Neuronal stem cell (in vitro differentiated cells): ENCODE results near the gene FBH1.

ENCODE experiments used
- DNase-seq: peaks from one replicate; pipeline ENCODE4 v3.0.0-alpha.2; 2013; ENCODE audit warnings: low spot score
- H2AFZ ChIP-seq: one replicate; pipeline ENCODE4 v1.6.1; 2013; ENCODE audit warnings: mild to moderate bottlenecking, low read length, inconsistent platforms
- H2AK5ac ChIP-seq: 2 replicates; pipeline ENCODE4 v1.6.1; 2013; ENCODE audit warnings: low read depth, mild to moderate bottlenecking, inconsistent platforms, low read length, moderate library complexity, mixed read lengths
- H2BK120ac ChIP-seq: 2 replicates; pipeline ENCODE4 v1.6.1; 2013; ENCODE audit warnings: low read depth, mild to moderate bottlenecking, inconsistent platforms, low read length, moderate library complexity, mixed read lengths
- H2BK12ac ChIP-seq: one replicate; pipeline ENCODE4 v1.6.1; 2013; ENCODE audit warnings: low read length, inconsistent platforms
- H2BK15ac ChIP-seq: 2 replicates; pipeline ENCODE4 v1.6.1; 2013; ENCODE audit warnings: mild to moderate bottlenecking, low read length, inconsistent platforms, mixed read lengths
- H2BK5ac ChIP-seq: one replicate; pipeline ENCODE4 v1.6.1; 2013; ENCODE audit warnings: inconsistent platforms, mild to moderate bottlenecking, low read length, moderate library complexity
- H3K14ac ChIP-seq: one replicate; pipeline ENCODE4 v1.6.1; 2013; ENCODE audit warnings: low read length, inconsistent platforms
- H3K18ac ChIP-seq: 2 replicates; pipeline ENCODE4 v1.6.1; 2013; ENCODE audit warnings: low read length, inconsistent platforms
- H3K23ac ChIP-seq: 2 replicates; pipeline ENCODE4 v1.6.1; 2013; ENCODE audit warnings: low read depth, mild to moderate bottlenecking, mixed read lengths, low read length, inconsistent platforms; ENCODE audit not compliant: poor library complexity
- H3K27ac ChIP-seq: replicated peaks from 3 replicates; pipeline ENCODE4 v1.5.1; 2013; ENCODE audit warnings: low read length, inconsistent platforms
- H3K27me3 ChIP-seq, 3 experiments: 2 replicates each; pipeline ENCODE4 v1.6.1; 2013; ENCODE audit warnings: low read length in 3 of 3, mild to moderate bottlenecking in 2 of 3, inconsistent platforms in 1 of 3, low read depth in 1 of 3, mixed read lengths in 1 of 3, moderate library complexity in 1 of 3; ENCODE audit not compliant: control insufficient read depth in 3 of 3, insufficient read depth in 3 of 3
- H3K36me3 ChIP-seq, 2 donors: replicated peaks in 1 of 2; 2 replicates each; pipeline ENCODE4 v1.6.1; 2013; ENCODE audit warnings: low read length in 2 of 2; ENCODE audit not compliant: control insufficient read depth in 2 of 2, insufficient read depth in 2 of 2
- H3K4ac ChIP-seq: 2 replicates; pipeline ENCODE4 v1.6.1; 2013; ENCODE audit warnings: inconsistent platforms, mild to moderate bottlenecking, low read length, moderate library complexity
- H3K4me1 ChIP-seq, 2 donors: 1 replicate in 1 of 2; 2 replicates in 1 of 2; pipeline ENCODE4 v1.6.1; 2013; ENCODE audit warnings: low read length in 2 of 2, low read depth in 1 of 2; ENCODE audit not compliant: control insufficient read depth in 2 of 2, insufficient read depth in 1 of 2
- H3K4me2 ChIP-seq: one replicate; pipeline ENCODE4 v1.6.1; 2013; ENCODE audit warnings: mild to moderate bottlenecking, low read length, inconsistent platforms; ENCODE audit not compliant: insufficient read depth, poor library complexity, severe bottlenecking
- H3K4me3 ChIP-seq, 2 donors: 2 replicates each; pipeline ENCODE4 v1.5.1; 2013; ENCODE audit warnings: low read length in 2 of 2, mild to moderate bottlenecking in 2 of 2, inconsistent platforms in 1 of 2, moderate library complexity in 1 of 2
- H3K79me1 ChIP-seq: one replicate; pipeline ENCODE4 v1.6.1; 2013; ENCODE audit warnings: low read depth, mild to moderate bottlenecking, inconsistent platforms, low read length, moderate library complexity
- H3K9ac ChIP-seq: one replicate; pipeline ENCODE4 v1.6.1; 2013; ENCODE audit warnings: mild to moderate bottlenecking, low read depth, low read length, inconsistent platforms; ENCODE audit not compliant: poor library complexity
- H3K9me3 ChIP-seq, 2 donors: replicated peaks in 1 of 2; 2 replicates each; pipeline versions ENCODE3 to v1.6.1; 2013; ENCODE audit warnings: low read length in 2 of 2, mild to moderate bottlenecking in 2 of 2, inconsistent platforms in 1 of 2, low read depth in 1 of 2, mixed read lengths in 1 of 2, moderate library complexity in 1 of 2; ENCODE audit not compliant: control insufficient read depth in 2 of 2, insufficient read depth in 1 of 2
- H4K8ac ChIP-seq: one replicate; pipeline ENCODE4 v1.6.1; 2013; ENCODE audit warnings: low read depth, mild to moderate bottlenecking, inconsistent platforms, low read length, moderate library complexity
- H4K91ac ChIP-seq: one replicate; pipeline ENCODE4 v1.6.1; 2013; ENCODE audit warnings: low read length, low read depth, mild to moderate bottlenecking, inconsistent platforms; ENCODE audit not compliant: poor library complexity
- WGBS, 2 donors: extraction: QIAGEN DNeasy Blood & Tissue Kit; methylation state at CpG; one replicate each; pipeline ENCODE4 v1.1.7; 2013; ENCODE audit warnings: missing lambda C conversion rate in 2 of 2, mixed read lengths in 1 of 2; ENCODE audit not compliant: insufficient read length in 2 of 2, insufficient replicate concordance in 1 of 2; ENCODE audit errors: extremely low coverage in 2 of 2; 5-methylcytosine and 5-hydroxymethylcytosine counted together

Gene FBH1

GRCh38 chr10:5970066-5970465 is 80.0 kb downstream of the FBH1 start:
- H3K23ac ChIP-seq, result no peak overlapping the region
- H2AK5ac ChIP-seq, result no peak overlapping the region
- H4K91ac ChIP-seq, result no peak overlapping the region
- no peak overlapping the region for H2BK15ac ChIP-seq
- no peak overlapping the region for H3K18ac ChIP-seq
- no peak overlapping the region for H3K9ac ChIP-seq
- no peaks in the 10 kb centered on the region for H3K9me3 ChIP-seq
- H2AFZ ChIP-seq, result no peak overlapping the region
- H3K27ac ChIP-seq, result no peak overlapping the region
- H2BK120ac ChIP-seq, result no peak overlapping the region
- H3K27me3 ChIP-seq, result peaks cover 0 to 23% (median 0%) of the 10 kb centered on the region in 3 experiments
- no peak overlapping the region for H3K14ac ChIP-seq
- no peak overlapping the region for H4K8ac ChIP-seq
- H3K4ac ChIP-seq, result no peak overlapping the region
- H3K79me1 ChIP-seq, result no peaks in the 10 kb centered on the region
- no peak overlapping the region for H3K4me3 ChIP-seq
- no peak overlapping the region for H2BK5ac ChIP-seq
- no peak overlapping the region for H3K4me2 ChIP-seq
- no peaks in the 10 kb centered on the region for H3K36me3 ChIP-seq
- no peak for DNase-seq
- no peak overlapping the region for H2BK12ac ChIP-seq
- no CpG with 5 or more reads among the region's 2 CpGs for WGBS, 2 donors
- H3K4me1 ChIP-seq, result peaks cover 2 to 3% of the 10 kb centered on the region in 2 donors

DNA sequence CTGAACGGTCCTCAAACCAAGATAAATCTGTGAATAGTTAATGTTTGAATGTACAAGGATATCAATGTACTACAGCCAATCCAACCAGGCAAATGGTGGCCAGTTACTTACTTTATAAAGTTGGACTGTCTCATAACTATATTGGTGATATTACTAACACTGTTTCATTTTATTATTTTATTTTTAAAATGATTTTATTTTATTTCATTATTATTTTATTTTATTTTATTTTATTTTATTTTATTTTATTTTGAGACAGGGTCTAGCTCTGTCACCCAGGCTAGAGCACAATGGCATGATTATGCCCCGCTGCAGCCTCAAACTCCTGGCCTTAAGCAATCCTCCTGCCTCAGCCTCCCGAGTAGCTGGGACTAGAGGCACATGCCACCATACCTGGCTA is 80.5 kb downstream of the FBH1 start:
- Histone ChIP-seq H2AFZ (no peak overlapping the region), H2BK15ac (no peak overlapping the region), H3K36me3 (no peaks in the 10 kb centered on the region), H3K79me1 (no peaks in the 10 kb centered on the region), H2BK12ac (no peak overlapping the region), H3K14ac (no peak overlapping the region), H3K23ac (no peak overlapping the region), H3K4me2 (no peak overlapping the region), H3K18ac (no peak overlapping the region), H3K4me3 (no peak overlapping the region), H3K4me1 (peaks cover 2 to 3% of the 10 kb centered on the region in 2 donors), H2BK120ac (no peak overlapping the region), H4K91ac (no peak overlapping the region), H2BK5ac (no peak overlapping the region), H3K27me3 (peaks cover 0 to 27% (median 2%) of the 10 kb centered on the region in 3 experiments), H3K4ac (no peak overlapping the region), H4K8ac (no peak overlapping the region), H3K9ac (no peak overlapping the region), H3K27ac (no peak overlapping the region), H2AK5ac (no peak overlapping the region), H3K9me3 (no peaks in the 10 kb centered on the region)
- WGBS, 2 donors, result no CpG with 5 or more reads among the region's 3 CpGs
- no peak for DNase-seq

GRCh38 chr10:5971315-5971832 is 81.3 kb downstream of the FBH1 start:
- Histone ChIP-seq H3K27me3 (peaks cover 0 to 35% (median 8%) of the 10 kb centered on the region in 3 experiments), H3K18ac (no peak overlapping the region), H2BK12ac (no peak overlapping the region), H2BK120ac (no peak overlapping the region), H3K14ac (no peak overlapping the region), H3K27ac (no peak overlapping the region), H2BK15ac (no peak overlapping the region), H3K9ac (no peak overlapping the region), H3K9me3 (no peaks in the 10 kb centered on the region), H3K4me1 (peaks cover 2 to 3% of the 10 kb centered on the region in 2 donors), H3K4me2 (no peak overlapping the region), H3K36me3 (no peaks in the 10 kb centered on the region), H2BK5ac (no peak overlapping the region), H4K8ac (no peak overlapping the region), H3K4ac (no peak overlapping the region), H2AK5ac (no peak overlapping the region), H3K79me1 (no peaks in the 10 kb centered on the region), H3K23ac (no peak overlapping the region), H2AFZ (no peak overlapping the region), H3K4me3 (no peak overlapping the region), H4K91ac (no peak overlapping the region)
- no CpG with 5 or more reads among the region's 8 CpGs for WGBS, 2 donors
- no peak for DNase-seq

DNA sequence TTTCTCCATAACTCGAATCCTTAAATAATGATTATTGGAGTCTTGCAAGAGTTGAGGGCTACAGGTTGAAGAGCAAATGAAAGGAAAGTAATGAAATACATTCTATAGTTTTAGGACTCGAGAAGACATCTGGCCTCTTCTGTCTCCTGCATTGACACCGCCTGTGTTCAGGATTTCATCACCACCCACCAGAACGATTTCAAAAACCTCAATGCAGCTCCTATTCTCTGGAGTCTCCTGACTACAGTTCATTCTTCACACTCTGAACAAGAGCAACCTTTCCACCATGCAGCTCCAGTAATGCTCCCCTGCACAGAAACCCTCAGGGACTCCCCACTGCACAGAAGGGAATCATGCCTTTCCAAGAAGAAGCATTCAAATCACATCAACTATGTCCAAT is 81.8 kb downstream of the FBH1 start:
- no peak for DNase-seq
- Histone ChIP-seq H4K8ac (no peak overlapping the region), H3K14ac (no peak overlapping the region), H2BK120ac (no peak overlapping the region), H3K79me1 (no peaks in the 10 kb centered on the region), H2BK15ac (no peak overlapping the region), H2BK12ac (no peak overlapping the region), H3K4me2 (no peak overlapping the region), H3K4ac (no peak overlapping the region), H2AFZ (no peak overlapping the region), H3K9ac (no peak overlapping the region), H3K9me3 (no peaks in the 10 kb centered on the region), H3K36me3 (no peaks in the 10 kb centered on the region), H3K4me3 (no peak overlapping the region), H3K18ac (no peak overlapping the region), H2AK5ac (no peak overlapping the region), H2BK5ac (no peak overlapping the region), H3K4me1 (peaks cover 3 to 4% of the 10 kb centered on the region in 2 donors), H3K23ac (no peak overlapping the region), H3K27me3 (peaks cover 0 to 41% (median 14%) of the 10 kb centered on the region in 3 experiments), H4K91ac (no peak overlapping the region), H3K27ac (no peak overlapping the region)
- no CpG with 5 or more reads among the region's 4 CpGs for WGBS, 2 donors
